HG03095 (cell line): ENCODE data around the gene HLA-E.
"Not testable (repeated sequence)": the region's sequence is repeated elsewhere in the genome, so short reads cannot be mapped to it uniquely, and the experiment has no call there.

Experiments
- ATAC-seq: cut with Tn5 transposase; IDR thresholded peaks from one replicate; pipeline ENCODE4 v1.9.1; 2021; ENCODE audit warnings: moderate library complexity; ENCODE audit not compliant: unreplicated experiment

HLA-E gene

DNA sequence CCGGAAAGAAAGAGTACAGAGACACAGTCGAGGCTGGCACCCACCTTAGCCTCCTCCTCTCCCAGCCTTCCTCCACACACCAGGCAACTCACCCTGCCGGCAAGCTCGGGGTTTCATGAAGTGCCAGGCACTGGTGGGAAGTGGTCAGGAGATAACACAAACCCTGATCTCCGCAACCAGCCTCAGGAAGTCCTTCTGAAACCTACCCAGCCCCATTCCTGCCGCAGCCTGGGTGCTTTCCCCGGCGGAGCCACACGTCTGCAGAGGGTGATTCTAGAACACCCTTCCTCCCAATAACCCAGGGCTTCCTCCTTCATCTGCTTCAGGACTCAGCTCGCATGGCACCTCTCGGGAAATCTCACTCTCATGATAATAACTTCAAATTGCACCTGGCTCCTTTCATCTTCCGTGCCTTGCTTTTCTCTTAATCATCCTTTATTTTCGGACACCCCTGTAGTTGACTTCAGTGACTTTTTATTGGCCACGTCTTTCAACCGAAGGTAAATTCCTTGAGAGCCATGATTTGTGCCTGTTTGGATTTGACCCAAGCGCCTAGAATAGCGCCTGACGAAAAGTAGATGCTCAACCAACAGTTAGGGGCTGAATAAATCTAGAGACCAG is 8.7 kb upstream of the HLA-E start:
- ATAC-seq, result no peak

DNA sequence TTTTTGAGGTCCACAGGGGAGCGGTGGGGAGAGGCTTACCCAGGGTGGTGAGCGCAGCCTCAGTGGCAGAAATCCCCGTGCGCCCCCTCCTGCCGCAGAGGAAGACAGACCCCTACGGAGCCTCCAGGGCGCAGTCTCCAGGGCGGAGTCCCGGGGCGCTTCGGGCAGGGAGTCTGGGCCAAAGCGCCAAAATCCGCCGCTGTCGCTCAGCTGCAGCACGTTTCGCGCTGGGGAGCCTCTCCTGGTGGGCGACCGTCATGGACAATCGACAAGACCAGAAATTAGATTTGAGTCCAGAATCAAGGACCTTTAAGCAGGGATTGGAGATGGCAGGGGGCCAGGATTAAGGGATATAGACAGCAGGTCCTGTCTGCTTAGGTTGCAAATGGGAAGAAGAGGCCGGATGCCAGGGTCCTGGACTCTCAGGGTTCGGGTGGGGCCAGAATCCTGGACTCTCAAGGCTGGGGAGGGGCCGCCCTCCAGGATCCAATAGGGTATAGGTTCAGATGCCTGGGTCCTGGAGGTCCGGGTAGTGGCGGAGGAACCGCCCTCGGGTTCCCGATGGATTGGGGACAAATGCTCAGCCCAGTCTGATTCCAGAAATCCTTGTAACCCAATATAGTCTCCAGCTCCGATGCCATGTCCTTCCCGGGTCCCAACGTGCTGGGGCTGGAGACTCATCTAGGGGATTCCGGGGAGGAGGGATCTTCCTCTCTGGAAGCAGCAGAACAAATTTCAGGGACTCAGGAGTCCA is 7.9 kb upstream of the HLA-E start:
- ATAC-seq, result no peak

DNA sequence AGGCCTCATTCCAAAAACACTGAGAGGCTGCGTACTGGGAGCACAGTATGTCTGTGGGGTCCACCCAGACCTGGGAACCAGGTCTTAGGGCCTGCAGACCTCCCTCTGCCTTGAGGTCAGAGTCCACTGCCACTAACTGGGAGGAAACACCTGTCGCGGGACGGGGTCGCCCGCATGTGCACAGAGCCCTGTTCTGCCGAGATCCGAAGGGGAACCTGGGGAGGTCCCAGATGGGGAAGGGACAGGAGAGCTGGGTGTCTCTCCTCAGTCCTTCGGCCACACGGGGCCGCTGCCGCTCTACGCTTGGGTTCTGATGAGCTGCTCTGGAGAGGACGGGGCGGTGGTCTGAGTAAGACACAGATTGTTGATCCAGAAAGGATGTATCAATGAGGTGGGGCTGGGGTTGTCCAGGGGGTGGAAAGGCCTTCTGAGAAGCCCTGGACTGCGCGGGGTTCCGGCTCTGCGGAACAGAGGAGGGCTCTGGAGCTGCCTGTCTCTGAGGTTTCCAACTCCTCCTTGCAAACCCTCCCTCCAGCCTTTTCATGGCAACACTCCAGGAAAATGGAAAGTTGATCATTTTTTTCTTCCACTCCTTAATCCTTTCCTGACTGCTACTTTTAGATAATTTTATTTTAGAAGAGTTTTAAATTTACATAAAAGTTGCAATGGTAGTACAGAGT is 7.2 kb upstream of the HLA-E start:
- not testable (repeated sequence) for ATAC-seq

DNA sequence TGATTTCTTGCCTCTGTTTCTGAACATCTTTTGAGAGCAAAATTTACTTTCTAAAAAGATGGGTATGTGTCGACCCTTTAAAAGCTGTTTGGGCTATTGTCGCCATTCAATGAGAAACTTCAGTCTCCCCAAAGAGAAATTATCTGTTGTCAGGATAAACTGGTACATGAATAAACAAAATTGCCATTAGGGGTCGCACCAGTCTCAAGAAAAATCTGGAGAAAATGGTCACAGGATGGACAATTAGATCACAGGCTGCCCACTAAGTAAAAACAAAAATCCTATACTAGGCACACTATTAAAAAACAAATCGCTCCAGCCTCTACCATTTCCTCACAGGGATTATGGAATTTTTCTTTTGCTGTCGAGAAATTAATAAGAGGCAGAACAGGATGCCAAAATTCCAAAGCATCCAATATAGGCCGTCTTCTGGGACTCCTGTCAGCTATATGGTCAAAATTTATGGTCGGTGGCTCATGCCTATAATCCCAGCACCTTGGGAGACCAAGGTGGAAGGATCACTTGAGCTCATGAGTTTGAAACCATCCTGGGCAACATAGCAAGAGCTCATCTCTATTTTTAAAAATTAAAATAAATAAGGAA is 5.5 kb upstream of the HLA-E start:
- ATAC-seq, result no peak

DNA sequence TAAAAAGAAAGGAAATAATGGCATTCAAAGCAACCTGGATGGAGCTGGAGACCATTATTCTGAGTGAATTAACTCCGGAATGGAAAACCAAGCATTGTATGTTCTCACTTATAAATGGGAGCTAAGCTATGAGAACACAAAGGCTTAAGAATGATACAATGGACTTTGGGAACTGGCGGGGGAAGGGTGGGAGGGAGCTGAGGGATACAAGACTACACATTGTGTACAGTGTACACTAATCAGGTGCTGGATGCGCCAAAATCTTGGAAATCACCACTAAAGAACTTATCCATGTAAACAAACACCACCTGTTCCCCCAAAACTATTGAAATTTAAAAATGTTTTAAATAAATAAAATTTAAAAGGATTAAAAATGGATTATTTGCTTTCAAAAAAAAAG is 4.1 kb upstream of the HLA-E start:
- no peak for ATAC-seq

DNA sequence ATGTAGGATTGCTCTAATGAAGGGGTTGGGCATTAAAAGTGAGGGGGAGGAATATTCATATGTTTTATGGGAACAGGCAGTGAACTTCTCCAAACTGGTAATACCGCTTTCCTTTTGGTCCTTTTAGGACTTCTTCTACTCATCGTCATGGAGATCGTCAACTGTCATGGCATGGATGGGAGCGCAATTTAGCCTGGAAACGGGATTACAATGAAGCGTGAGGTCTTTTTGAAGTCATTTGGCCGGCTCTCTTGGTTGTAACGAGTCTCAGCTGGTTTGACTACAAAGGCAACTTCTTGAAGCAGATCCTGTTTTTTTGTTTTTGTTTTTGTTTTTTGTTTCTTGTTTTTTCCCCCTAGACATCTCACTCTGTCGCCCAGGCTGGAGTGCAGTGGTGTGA is 1.4 kb upstream of the HLA-E start:
- no peak for ATAC-seq

DNA sequence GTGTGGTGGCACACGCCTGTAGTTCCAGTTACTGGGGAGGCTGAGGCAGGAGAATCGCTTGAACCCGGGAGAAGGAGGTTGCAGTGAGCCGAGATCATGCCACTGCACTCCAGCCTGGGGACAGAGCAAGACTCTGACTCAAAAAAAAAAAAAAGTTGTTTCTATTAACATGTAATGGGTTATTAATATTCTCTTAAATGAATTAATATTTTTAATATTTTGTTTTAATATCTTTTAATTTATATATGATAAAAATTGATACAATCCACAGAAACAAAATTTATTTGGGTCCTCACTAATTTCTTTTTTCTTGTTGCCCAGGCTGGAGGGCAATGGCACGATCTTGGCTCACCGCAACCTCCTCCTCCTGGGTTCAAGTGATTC is 620 bp upstream of the HLA-E start:
- ATAC-seq, result not testable (repeated sequence)

DNA sequence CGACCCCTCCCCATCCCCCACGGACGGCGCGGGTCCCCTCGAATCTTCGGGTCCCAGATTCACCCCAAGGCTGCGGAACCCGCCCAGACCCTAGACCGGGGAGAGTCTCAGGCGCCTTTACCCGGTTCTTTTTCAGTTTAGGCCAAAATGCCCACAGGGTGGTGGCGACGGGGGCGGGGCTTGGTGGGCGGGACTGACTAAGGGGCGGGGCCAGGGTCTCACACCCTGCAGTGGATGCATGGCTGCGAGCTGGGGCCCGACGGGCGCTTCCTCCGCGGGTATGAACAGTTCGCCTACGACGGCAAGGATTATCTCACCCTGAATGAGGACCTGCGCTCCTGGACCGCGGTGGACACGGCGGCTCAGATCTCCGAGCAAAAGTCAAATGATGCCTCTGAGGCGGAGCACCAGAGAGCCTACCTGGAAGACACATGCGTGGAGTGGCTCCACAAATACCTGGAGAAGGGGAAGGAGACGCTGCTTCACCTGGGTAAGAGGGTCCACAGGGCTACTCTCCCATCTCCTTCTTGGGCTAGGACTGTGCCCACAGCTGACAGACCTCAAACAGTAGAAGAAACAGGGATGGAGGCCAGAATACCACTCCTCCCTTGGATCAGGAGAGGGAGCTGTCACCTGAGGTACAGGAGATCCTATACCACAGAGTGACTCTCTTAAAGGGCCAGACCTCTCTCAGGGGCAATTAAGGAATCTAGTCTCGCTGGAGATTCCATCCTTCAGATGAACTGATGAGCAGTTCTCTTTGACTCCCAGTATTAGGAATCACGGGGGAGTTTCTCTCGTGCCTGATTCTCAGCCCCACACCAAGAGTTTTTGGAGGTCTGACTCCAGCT is 942 bp downstream of the HLA-E start:
- ATAC-seq, result peak; percentile 37

DNA sequence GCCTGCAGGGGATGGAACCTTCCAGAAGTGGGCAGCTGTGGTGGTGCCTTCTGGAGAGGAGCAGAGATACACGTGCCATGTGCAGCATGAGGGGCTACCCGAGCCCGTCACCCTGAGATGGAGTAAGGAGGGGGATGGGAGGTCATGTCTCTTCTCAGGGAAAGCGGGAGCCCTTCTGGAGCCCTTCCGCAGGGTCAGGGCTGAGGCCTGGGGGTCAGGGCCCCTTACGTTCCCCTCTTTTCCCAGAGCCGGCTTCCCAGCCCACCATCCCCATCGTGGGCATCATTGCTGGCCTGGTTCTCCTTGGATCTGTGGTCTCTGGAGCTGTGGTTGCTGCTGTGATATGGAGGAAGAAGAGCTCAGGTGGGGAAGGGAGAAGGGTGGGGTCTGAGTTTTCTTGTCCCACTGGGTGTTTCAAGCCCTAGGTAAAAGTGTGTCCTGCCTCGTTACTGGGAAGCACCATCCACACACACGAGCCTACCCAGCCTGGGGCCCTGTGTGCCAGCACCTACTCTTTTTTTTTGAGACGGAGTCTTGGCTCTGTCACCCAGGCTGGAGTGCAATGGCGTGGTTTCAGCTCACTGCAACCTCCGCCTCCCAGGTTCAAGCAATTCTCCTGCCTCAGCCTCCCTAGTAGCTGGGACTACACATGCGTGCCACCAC is 2.1 kb downstream of the HLA-E start:
- ATAC-seq, result not testable (repeated sequence)

DNA sequence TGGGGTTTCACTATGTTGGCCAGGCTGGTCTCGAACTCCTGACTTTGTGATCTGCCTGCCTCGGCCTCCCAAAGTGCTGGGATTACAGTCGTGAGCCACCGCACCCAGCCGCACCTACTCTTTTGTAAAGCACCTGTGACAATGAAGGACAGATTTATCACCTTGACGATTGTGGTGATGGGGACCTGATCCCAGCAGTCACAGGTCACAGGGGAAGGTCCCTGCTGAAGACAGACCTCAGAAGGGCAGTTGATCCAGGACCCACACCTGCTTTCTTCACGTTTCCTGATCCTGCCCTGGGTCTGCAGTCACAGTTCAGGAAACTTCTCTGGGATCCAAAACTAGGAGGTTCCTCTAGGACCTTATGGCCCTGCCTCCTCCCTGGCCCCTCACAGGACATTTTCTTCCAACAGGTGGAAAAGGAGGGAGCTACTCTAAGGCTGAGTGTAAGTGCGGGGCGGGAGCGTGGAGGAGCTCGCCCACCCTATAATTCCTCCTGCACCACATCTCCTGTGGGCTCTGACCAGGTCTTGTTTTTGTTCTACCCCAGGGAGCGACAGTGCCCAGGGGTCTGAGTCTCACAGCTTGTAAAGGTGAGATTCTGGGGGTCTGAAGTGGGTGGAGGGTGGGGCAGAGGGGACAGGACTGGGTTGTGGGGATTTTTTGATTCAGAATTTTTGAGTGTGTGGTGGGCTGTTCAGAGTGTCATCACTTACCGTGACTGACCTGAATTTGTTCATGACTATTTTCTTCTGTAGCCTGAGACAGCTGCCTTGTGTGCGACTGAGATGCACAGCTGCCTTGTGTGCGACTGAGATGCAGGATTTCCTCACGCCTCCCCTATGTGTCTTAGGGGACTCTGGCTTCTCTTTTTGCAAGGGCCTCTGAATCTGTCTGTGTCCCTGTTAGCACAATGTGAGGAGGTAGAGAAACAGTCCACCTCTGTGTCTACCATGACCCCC is 3.0 kb downstream of the HLA-E start:
- ATAC-seq, result no peak

DNA sequence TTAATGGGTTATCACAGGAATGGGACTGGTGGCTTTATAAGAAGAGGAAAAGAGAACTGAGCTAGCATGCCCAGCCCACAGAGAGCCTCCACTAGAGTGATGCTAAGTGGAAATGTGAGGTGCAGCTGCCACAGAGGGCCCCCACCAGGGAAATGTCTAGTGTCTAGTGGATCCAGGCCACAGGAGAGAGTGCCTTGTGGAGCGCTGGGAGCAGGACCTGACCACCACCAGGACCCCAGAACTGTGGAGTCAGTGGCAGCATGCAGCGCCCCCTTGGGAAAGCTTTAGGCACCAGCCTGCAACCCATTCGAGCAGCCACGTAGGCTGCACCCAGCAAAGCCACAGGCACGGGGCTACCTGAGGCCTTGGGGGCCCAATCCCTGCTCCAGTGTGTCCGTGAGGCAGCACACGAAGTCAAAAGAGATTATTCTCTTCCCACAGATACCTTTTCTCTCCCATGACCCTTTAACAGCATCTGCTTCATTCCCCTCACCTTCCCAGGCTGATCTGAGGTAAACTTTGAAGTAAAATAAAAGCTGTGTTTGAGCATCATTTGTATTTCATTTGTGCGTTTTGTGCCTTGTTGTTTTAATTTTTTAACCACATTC is 4.4 kb downstream of the HLA-E start:
- no peak for ATAC-seq

DNA sequence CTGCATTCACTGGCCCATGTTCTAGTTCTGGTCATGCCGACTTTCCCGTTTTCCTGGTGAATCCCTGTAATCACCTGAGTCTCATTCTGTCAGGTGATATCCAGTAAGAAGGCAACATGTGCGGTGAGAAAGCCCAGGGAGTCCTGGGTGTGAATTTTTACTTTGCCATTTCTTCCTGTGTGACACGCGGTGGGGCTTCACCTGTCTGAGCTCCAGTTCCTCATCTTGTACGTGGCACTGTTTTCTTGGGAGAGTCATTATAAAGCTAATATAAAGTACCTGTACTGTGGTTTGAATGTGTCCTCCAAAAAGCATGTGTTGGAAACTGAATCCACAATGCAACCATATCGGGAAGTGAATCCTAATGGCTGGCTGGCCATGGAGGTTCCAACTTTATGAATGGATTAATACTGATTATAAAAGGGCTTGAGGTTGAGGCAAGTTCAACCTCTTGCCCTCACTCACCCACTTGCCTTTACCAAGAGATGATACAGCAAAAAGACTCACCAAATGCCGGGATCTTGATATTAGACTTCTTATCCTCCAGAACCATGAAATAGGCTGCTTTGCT is 5.1 kb downstream of the HLA-E start:
- ATAC-seq, result no peak

DNA sequence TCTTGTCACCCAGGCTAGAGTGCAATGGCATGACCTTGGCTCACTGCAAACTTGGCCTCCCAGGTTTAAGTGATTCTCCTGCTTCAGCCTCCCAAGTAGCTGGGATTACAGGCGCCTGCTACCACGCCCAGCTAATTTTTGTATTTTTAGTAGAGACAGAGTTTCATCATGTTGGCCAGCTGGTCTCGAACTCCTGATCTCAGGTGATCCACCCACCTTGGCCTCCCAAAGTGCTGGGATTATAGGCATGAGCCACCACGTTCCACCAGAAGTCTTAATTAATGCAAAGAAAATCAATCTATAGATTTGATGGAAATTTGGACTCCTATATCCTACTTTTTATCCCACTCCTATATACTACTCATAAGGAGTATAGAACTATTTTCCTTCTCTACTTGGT is 5.8 kb downstream of the HLA-E start:
- ATAC-seq, result not testable (repeated sequence)

DNA sequence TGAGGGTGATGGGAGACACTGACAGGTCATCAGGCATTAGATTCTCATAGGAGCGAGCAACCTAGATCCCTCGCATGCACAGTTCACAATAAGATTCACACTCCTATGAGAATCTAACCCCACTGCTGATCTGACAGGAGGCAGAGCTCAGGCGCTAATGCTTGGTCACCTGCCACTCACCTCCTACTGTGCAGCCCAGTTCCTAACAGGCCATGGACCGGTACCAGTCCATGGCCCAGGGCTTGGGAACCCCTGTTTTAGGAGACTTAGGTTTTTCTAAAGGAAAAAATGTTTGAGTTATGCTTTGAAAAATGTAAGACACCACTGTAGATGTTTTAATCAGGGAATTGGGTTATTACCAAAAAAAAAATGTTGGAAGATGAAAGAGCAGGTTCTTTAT is 6.7 kb downstream of the HLA-E start:
- no peak for ATAC-seq

DNA sequence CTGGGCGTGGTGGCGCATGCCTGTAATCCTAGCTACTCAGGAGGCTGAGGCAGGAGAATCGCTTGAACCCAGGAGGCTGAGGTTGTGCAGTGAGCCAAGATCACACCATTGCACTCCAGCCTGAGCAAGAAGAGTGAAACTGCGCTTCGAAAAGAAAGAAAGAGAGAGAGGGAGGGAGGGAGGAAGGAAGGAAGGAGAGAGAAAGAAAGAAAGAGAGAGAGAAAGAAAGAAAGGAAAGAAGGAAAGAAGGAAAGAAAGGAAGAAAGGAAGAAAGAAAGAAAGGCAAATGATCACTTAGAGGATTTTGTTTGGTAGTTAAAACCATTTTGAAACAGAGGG is 7.9 kb downstream of the HLA-E start:
- ATAC-seq, result not testable (repeated sequence)

DNA sequence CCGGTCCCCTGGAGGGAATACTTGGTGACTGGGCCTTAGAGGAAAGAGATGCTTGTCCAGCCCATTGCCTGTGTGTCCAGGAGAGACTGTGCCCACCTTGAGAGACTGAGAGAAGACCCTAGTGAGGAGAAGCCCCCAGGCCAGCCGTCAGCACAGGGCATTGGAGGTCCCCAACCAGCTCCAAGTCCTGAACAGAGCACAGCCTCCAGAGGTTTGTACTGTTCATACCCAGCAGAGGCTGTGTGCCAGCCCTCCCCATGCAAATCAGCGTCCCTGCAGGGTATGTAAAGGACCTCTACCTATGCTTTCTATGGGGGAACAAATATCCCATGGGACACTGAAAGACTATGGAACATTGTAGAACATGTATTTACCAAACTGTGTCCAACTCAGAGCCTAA is 8.4 kb downstream of the HLA-E start:
- no peak for ATAC-seq

DNA sequence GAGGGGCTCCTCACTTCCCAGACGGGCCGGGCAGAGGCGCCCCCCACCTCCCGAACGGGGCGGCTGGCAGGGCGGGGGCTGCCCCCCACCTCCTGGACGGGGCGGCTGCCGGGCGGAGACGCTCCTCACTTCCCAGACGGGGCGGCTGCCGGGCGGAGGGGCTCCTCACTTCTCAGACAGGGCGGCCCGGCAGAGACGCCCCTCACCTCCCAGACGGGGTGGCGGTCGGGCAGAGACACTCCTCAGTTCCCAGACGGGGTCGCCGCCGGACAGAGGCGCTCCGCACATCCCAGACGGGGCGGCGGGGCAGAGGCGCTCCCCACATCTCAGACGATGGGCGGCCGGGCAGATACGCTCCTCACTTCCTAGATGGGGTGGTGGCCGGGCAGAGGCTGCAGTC is 9.4 kb downstream of the HLA-E start:
- ATAC-seq, result not testable (repeated sequence)
